ENCODE results near the gene TBC1D22B. TPM values are rescaled to one million over a fixed set of nuclear protein-coding genes. Genes with fewer than 3 reads are reported as not detected.
"Not testable (repeated sequence)": the region's sequence is repeated elsewhere in the genome, so short reads cannot be mapped to it uniquely, and the experiment has no call there.

Gene TBC1D22B
- total RNA-seq, 6 experiments from 2014 or later = 1.3 to 4.0 (median 2.8) TPM

DNA sequence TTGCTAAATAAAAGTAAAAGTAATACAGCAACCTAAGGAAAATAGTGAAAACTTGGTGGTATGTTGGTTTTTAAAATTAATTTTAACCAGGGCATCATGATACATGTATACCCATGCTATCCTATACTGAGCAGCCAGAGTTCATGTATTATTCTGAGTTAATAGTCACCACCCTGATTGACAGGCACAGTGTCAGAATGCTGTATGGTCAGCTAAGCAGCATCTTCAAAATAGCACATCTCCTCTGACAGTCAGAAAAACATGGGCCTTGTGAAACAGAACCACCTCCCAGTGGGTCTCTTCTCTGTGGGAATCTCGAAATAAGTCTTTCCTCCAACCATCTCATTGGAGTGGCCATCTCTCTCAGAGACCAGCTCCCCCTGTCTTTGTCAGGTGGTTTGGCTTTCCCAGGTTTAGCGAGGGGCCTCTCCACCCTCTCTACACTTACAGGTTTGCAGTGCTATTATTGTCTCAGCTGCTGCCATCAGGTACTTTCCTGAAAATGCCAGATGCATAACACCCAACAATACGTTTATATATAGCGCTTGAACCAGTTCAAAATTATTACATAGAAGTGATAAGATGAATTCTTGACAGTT lies 49.2 kb downstream of the TBC1D22B start:
- Histone ChIP-seq H3K9me3 (no peaks in the 10 kb centered on the region), H3K4me1 (no peaks in the 10 kb centered on the region), H3K36me3 (peaks cover 0 to 13% (median 0%) of the 10 kb centered on the region in 4 donors), H3K27me3 (no peaks in the 10 kb centered on the region), H3K27ac (no peak overlapping the region), H3K4me3 (no peak overlapping the region)
- 94% methylated on average over 3 of the region's 4 CpGs for WGBS (ENCODE audit: insufficient coverage, low coverage, low lambda C conversion rate, missing lambda C conversion rate)
- intact Hi-C loops (cut with DNase I) = no loop called here
- DNase-seq (no peak), ATAC-seq (no peak)
- TF ChIP-seq POLR2A (IDR thresholded peaks at IDR 0.05) = no peak
- no peak for TF ChIP-seq CTCF (IDR thresholded peaks at IDR 0.05)

- H3K4me3 ChIP-seq; intact Hi-C loops (cut with DNase I); ATAC-seq; H3K36me3 ChIP-seq; H3K4me1 ChIP-seq; H3K27me3 ChIP-seq; H3K27ac ChIP-seq; H3K9me3 ChIP-seq; DNase-seq: not testable (repeated sequence)
- WGBS (ENCODE audit: insufficient coverage, low coverage, low lambda C conversion rate, missing lambda C conversion rate) = 80% methylated on average over 4 of the region's 10 CpGs
These were observed 49.9 kb downstream of the TBC1D22B start for GRCh38 chr6:37307484-37307883.

GRCh38 chr6:37308069-37308815 lies 50.7 kb downstream of the TBC1D22B start:
- Histone ChIP-seq H3K4me3 (no peak overlapping the region), H3K4me1 (no peaks in the 10 kb centered on the region), H3K27me3 (no peaks in the 10 kb centered on the region), H3K27ac (no peak overlapping the region), H3K36me3 (no peaks in the 10 kb centered on the region), H3K9me3 (no peaks in the 10 kb centered on the region)
- DNase-seq = no peak
- intact Hi-C loops (cut with DNase I) = no loop called here
- no peak for ATAC-seq
- TF ChIP-seq CTCF (IDR thresholded peaks at IDR 0.05) (no peak), POLR2A (IDR thresholded peaks at IDR 0.05) (no peak)
- WGBS (ENCODE audit: insufficient coverage, low coverage, low lambda C conversion rate, missing lambda C conversion rate) = 93% methylated on average over 4 of the region's 5 CpGs

DNA sequence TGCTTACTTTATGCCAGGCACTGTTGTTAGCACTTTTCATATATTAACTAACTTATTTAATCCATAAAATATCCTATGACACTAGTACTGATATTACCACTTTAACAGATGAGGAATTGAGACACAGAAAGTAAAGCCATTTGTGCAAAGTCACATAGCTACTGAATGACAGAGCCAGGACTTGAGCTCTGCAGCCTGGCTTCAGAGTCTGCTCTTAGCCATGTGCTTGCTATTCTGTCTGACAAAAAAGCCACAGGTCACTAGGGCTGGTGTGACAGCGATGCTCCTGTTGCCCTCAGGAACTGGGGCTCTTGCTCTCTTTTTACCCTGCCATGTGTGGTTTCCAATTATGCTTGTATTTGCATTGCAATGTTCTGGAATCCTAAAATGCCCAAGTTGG lies 51.5 kb downstream of the TBC1D22B start:
- Histone ChIP-seq H3K4me1 (no peaks in the 10 kb centered on the region), H3K9me3 (no peaks in the 10 kb centered on the region), H3K4me3 (no peak overlapping the region), H3K27ac (no peak overlapping the region), H3K36me3 (peaks cover 0 to 3% (median 0%) of the 10 kb centered on the region in 4 donors), H3K27me3 (no peaks in the 10 kb centered on the region)
- TF ChIP-seq CTCF (IDR thresholded peaks at IDR 0.05) (no peak), POLR2A (IDR thresholded peaks at IDR 0.05) (no peak)
- ATAC-seq (no peak), DNase-seq (no peak)
- WGBS (ENCODE audit: insufficient coverage, low coverage, low lambda C conversion rate, missing lambda C conversion rate) = 100% methylated on average over 1 of the region's 1 CpG
- intact Hi-C loops (cut with DNase I) = no loop called here

- no peak overlapping the region for H3K4me3 ChIP-seq
- no peak for ATAC-seq
- no peaks in the 10 kb centered on the region for H3K9me3 ChIP-seq
- DNase-seq = no peak
- TF ChIP-seq CTCF (IDR thresholded peaks at IDR 0.05) (no peak), POLR2A (IDR thresholded peaks at IDR 0.05) (no peak)
- no peak overlapping the region for H3K27ac ChIP-seq
- peaks cover 0 to 3% (median 0%) of the 10 kb centered on the region in 4 donors for H3K36me3 ChIP-seq
- no peaks in the 10 kb centered on the region for H3K4me1 ChIP-seq
- H3K27me3 ChIP-seq = no peaks in the 10 kb centered on the region
- intact Hi-C loops (cut with DNase I) = no loop called here
- 65% methylated on average over 3 of the region's 3 CpGs for WGBS (ENCODE audit: insufficient coverage, low coverage, low lambda C conversion rate, missing lambda C conversion rate)
These were observed 52.1 kb downstream of the TBC1D22B start for GRCh38 chr6:37309692-37310091.
